Progenitor cell of endocrine pancreas (in vitro differentiated cells): ENCODE measurements around the gene SPACA4. TPM values are rescaled to one million over a fixed set of nuclear protein-coding genes. Genes with fewer than 3 reads are reported as not detected.

Source experiments
- DNase-seq: peaks from one replicate; pipeline ENCODE4 v3.0.0; 2021; ENCODE audit warnings: low spot score; ENCODE audit not compliant: unreplicated experiment
- H3K27ac Mint-ChIP-seq: 2 replicates; pipeline ENCODE4 v1.8.0; 2021; ENCODE audit warnings: mild to moderate bottlenecking, moderate library complexity, mixed read lengths
- H3K27me3 Mint-ChIP-seq: 2 replicates; pipeline ENCODE4 v1.8.0; 2021; ENCODE audit warnings: mixed read lengths
- H3K36me3 Mint-ChIP-seq: 2 replicates; pipeline ENCODE4 v1.8.0; 2022; ENCODE audit warnings: mixed read lengths; ENCODE audit not compliant: insufficient read depth
- H3K4me1 Mint-ChIP-seq: 2 replicates; pipeline ENCODE4 v1.8.0; 2021; ENCODE audit warnings: low read depth, mixed read lengths
- H3K4me3 Mint-ChIP-seq: 2 replicates; pipeline ENCODE4 v1.8.0; 2021; ENCODE audit warnings: low read depth, mild to moderate bottlenecking, moderate library complexity, mixed read lengths
- H3K9me3 Mint-ChIP-seq: 2 replicates; pipeline ENCODE4 v1.8.0; 2021; ENCODE audit warnings: low read depth, mixed read lengths
- CTCF ChIP-seq: fragments of 200-600 bp; sonication (generic); IDR thresholded peaks from one replicate; pipeline ENCODE4 v1.5.0; 2021; ENCODE audit warnings: antibody characterized with exemption, mild to moderate bottlenecking; ENCODE audit not compliant: unreplicated experiment
- total RNA-seq: library from RNA; stranded (reverse); gene quantifications from 2 replicates; pipeline ENCODE4 v1.2.1, GENCODE V29; 2021

SPACA4 gene
- total RNA-seq, 1 donor from 2014 or later = not detected

DNA sequence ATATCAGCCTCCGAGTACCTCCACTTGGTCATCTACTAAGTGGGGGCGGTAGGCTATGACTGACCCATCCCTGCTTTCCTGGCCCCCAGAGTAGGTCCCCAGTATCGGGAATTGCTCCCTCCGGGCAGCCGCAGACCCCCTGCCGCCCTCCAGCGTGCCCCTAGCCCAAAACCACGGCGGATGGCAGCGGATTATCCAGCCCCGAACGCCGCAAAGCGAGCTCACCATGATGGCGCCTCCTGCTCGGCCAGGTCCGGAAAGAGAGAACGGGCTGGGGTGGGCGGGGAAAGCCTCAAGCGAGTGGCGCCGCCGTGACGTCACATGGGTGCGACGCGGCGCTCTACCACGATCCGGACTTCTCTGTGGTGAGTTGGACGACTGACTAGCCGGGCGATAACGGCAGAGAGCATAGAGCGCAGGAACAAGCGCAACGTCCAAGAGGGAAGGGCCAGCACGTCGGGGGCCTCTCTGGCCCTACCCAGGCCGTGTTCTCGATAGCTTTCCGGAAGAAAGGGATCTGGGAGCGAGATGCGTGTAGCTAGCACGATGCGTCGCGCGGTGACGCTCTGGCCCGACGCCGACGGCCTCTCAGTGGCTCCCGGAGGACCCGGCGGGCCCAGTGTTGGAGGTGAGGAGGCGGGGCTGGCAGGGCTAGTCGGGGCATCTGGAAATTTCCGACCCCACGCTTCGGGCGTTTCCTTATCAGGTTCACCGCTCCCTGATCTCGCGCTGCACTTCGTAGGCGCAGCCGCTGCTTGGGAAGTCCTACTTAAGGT is 12.6 kb downstream of the SPACA4 start, which contains the start of the genes RPL18 and SPHK2:
Gene RPL18 (minus strand): TSS at position 263 of the 776 bp plus-strand sequence. CDS start 35 bp downstream, at position 228.
Gene SPHK2 (plus strand): TSS at position 591 of the 776 bp plus-strand sequence. CDS start 1,009 bp downstream, outside the sequence.
- H3K27me3 Mint-ChIP-seq = no peaks in the 10 kb centered on the region
- peaks cover 11% of the 10 kb centered on the region for H3K36me3 Mint-ChIP-seq
- peak; percentile 92 for DNase-seq
- peak within 1 kb of the TSS; percentile 99 for H3K27ac Mint-ChIP-seq
- no peaks in the 10 kb centered on the region for H3K9me3 Mint-ChIP-seq
- H3K4me3 Mint-ChIP-seq = peak within 1 kb of the TSS; percentile 93
- TF ChIP-seq CTCF = no peak
- H3K4me1 Mint-ChIP-seq = peaks cover 39% of the 10 kb centered on the region

DNA sequence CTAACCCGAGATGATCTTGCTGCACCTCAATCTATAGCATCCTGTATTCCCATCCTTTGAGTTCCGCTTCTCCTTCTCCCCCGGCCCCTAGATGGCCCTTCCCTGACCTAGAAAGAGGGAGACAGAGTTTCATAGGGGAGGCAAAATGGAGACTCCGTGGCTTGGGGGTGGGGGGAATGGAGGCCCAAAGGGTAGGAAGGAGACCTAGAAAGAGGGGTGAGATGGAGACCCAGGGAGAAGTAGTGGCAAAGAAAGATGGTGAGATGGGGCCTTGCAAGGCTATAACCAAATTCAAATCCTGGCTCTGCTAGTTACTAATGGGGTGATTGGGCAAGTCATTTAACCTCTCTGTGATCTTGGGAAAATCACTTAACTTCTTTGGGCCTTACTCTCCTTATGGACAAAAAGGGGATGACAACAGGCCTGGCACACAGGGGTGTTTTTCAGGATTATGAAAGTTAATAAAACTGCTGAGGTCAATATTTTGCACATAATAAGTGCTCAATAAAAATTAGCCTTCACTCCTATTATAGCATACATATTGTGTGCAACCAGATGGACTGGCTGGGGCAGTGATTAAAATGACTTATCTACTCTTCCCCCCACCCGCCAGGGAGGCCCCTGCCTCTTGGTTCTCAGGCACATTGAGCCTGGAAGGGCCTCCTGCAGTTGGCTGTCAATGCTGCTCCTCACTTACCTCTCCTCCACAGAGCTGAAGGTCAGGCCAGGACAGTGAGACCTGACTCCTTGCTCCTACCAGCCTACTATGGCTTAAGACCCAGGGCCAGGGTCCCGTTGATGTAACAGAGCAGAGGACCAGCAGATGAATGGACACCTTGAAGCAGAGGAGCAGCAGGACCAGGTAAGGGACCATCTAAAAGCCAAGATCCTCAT is 13.4 kb downstream of the SPACA4 start:
- Mint-ChIP-seq H3K27me3 (no peaks in the 10 kb centered on the region), H3K4me1 (peaks cover 37% of the 10 kb centered on the region), H3K4me3 (peak overlapping the region; percentile 93), H3K36me3 (peaks cover 11% of the 10 kb centered on the region), H3K27ac (peak overlapping the region; percentile 99), H3K9me3 (no peaks in the 10 kb centered on the region)
- TF ChIP-seq CTCF = no peak
- no peak for DNase-seq

- H3K36me3 Mint-ChIP-seq = peaks cover 3% of the 10 kb centered on the region
- no peaks in the 10 kb centered on the region for H3K27me3 Mint-ChIP-seq
- TF ChIP-seq CTCF = no peak
- H3K4me1 Mint-ChIP-seq = peaks cover 24% of the 10 kb centered on the region
- no peak for DNase-seq
- H3K9me3 Mint-ChIP-seq = no peaks in the 10 kb centered on the region
- peak overlapping the region; percentile 77 for H3K4me3 Mint-ChIP-seq
- peak overlapping the region; percentile 97 for H3K27ac Mint-ChIP-seq
Measured at GRCh38 chr19:48623556-48624066, 17.1 kb downstream of the SPACA4 start.

GRCh38 chr19:48624067-48624594 is 17.6 kb downstream of the SPACA4 start:
- Mint-ChIP-seq H3K27me3 (no peaks in the 10 kb centered on the region), H3K4me3 (peak overlapping the region; percentile 77), H3K9me3 (no peaks in the 10 kb centered on the region), H3K4me1 (peaks cover 26% of the 10 kb centered on the region), H3K36me3 (peaks cover 4% of the 10 kb centered on the region), H3K27ac (peak overlapping the region; percentile 97)
- peak; percentile 97 for DNase-seq
- TF ChIP-seq CTCF = no peak
